HG03520 (cell line): ENCODE measurements around the gene MCOLN2.
"Not testable (repeated sequence)": the region's sequence is repeated elsewhere in the genome, so short reads cannot be mapped to it uniquely, and the experiment has no call there.

ENCODE experiments used
- ATAC-seq: cut with Tn5 transposase; IDR thresholded peaks from one replicate; pipeline ENCODE4 v1.9.1; 2021; ENCODE audit warnings: mild to moderate bottlenecking, moderate library complexity; ENCODE audit not compliant: unreplicated experiment

The MCOLN2 gene

GRCh38 chr1:84944767-84945486 is 52.0 kb downstream of the MCOLN2 start:
- peak; percentile 92 for ATAC-seq

- no peak for ATAC-seq
Measured at GRCh38 chr1:84941843-84942242, 55.1 kb downstream of the MCOLN2 start.

DNA sequence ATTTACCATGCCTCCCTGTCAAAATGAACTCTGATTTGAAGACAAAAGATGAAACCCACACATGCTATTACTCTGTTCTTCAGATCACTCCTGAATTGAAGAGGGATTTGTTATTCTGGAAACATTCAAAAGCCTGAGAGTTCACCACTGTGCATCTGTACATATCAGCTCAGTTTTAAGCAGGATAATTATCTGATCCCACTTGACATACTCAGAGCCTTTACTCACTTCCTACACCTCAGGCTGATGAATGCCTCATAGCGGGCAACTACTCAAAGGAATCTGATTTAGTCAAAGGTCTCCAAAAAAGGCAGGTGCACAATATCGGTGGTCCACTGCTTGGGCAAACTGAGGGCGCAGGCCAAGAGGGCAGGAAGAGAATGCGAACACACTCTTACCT is 56.4 kb downstream of the MCOLN2 start:
- no peak for ATAC-seq

- ATAC-seq, result no peak
Measured at GRCh38 chr1:84939761-84940160, 57.2 kb downstream of the MCOLN2 start.

- ATAC-seq, result no peak
Measured at GRCh38 chr1:84939151-84939550, 57.8 kb downstream of the MCOLN2 start.

GRCh38 chr1:84936116-84936810 is 60.6 kb downstream of the MCOLN2 start:
- no peak for ATAC-seq

- ATAC-seq, result no peak
Measured at GRCh38 chr1:84933011-84933611, 63.8 kb downstream of the MCOLN2 start.

DNA sequence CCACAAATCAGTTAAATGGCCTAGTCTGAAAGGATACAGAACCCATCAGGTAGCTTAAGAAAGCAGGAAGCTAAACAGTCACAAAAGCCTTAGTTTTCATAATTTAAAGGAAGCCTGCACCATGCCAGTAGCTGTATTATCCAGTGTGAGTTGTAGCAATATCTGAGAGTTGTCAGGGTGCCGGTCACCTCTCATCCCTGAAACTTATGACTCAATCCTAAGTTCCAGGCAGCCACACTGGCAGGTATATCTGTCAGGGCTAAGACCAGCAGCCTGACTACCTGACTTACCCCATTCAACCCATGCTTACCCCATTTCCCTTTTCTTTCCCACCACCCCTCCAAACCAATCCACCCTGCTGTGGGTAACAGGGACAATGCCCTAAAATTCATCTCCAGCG is 66.1 kb downstream of the MCOLN2 start:
- ATAC-seq, result no peak

GRCh38 chr1:84930329-84930728 is 66.6 kb downstream of the MCOLN2 start:
- ATAC-seq, result no peak

- ATAC-seq, result no peak
Measured at GRCh38 chr1:84929581-84929980, 67.3 kb downstream of the MCOLN2 start.

GRCh38 chr1:84928979-84929378 is 67.9 kb downstream of the MCOLN2 start:
- ATAC-seq, result no peak

GRCh38 chr1:84923317-84923716 is 73.6 kb downstream of the MCOLN2 start:
- ATAC-seq, result no peak

- ATAC-seq, result no peak
Measured at GRCh38 chr1:84920159-84920558, 76.8 kb downstream of the MCOLN2 start.

- no peak for ATAC-seq
Measured at GRCh38 chr1:84919461-84919970, 77.4 kb downstream of the MCOLN2 start.

DNA sequence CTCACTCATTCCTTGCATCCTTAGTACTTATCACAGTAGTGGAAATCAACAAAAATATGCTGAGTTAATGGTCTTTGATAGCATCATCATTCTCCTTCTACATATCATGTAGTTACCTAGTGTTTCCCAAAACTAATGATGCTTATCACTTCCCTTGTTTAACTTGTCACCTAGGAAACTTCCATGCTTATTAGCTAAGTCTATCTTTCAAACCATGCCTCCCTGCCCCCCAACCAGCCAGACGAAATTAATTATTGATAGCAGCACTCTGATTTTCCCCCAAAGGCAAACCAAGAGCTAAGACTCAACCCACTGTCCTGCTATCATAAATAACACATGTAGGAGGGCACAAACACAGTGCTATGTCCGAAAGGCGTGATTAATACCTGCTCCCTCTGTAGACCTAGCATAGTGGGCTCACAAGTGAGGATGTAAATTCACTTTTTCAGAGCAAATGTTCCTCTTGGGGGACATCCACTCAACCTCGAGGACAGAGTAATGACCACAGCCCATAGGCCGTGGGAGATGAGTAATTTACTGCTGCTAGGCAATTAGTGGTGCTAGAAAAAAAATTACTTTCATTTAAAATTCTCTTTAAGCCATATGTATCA is 78.1 kb downstream of the MCOLN2 start:
- no peak for ATAC-seq

DNA sequence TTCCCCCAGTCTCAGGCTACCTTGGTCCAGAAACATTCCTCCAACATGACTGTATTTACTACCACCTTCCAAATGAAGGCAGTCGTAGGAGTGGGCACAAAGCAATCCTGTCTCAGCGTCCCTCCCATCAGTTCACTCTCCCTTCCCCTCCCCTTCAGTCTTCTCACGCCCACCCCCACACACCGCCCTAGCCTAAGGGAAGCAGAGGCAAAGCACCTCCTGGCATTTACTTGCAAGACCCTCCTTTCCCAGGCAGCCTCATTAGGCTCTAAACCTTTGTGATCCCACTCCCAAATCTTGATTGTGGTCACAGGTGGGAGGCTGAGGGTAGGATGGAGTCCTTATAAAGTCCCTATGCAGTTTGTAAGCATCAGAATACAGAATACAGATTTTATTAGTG is 80.0 kb downstream of the MCOLN2 start:
- no peak for ATAC-seq

DNA sequence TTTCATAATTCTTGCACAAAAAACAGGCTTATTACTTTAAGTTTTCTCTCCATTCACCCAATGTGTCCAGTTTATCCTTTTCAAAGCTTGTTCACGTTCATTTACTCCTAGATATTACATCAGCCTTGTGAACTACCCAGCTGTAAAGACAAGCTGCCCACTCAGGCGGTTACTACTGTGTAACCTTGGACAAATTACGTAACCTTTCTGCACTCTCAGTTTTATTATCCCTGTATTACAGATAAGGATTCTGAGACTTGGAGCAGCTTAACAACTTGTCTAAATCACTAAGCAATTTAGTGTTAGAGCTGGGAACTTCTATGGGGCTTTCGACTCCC is 83.4 kb downstream of the MCOLN2 start:
- no peak for ATAC-seq

DNA sequence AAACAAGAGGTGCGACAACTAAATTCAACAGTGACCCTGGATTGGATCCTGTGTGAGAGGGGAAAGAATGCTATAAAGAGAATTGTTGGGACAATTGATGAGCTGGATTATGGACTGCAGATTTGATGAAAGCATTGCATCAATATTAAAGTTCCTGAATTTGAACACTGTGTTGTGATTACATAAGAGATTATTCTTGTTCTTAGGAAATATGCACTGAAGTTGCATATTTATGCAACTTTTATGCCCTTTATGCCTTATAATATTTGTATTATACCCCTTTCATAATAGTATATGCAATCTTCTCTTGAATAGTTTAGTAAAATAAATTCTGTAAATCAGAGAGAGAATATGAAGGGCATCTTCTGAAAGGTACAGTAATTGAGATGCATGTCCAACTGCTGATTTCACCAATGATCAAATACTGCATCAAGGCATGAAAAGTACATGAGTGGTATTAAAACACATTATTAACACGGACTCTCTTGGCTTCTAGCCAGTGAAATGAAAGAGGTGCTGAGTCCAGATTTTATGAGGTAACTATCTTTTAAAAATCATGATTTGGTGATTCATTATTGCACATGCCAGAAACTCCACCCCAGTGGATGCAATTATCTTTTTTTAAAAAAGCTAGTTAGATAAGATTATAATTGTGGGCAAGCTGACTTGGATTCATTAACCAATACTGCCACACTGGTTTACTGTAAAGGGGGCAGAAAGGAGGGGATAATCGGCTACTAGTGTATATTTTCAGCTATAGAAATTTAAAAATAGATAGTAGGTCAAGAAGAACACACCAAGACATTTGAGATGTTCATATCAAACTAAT is 84.0 kb downstream of the MCOLN2 start:
- no peak for ATAC-seq

GRCh38 chr1:84908746-84909464 is 88.0 kb downstream of the MCOLN2 start:
- ATAC-seq, result not testable (repeated sequence)
